ENCODE data around the gene CATSPER3. TPM values are rescaled to one million over a fixed set of nuclear protein-coding genes. Genes with fewer than 3 reads are reported as not detected.

The CATSPER3 gene
- total and polyA plus RNA-seq, 2 of the 13 experiments (the other 11 are each of a cell fraction or from before 2014, with no cell fraction given), result 0.33 to 0.37 TPM

DNA sequence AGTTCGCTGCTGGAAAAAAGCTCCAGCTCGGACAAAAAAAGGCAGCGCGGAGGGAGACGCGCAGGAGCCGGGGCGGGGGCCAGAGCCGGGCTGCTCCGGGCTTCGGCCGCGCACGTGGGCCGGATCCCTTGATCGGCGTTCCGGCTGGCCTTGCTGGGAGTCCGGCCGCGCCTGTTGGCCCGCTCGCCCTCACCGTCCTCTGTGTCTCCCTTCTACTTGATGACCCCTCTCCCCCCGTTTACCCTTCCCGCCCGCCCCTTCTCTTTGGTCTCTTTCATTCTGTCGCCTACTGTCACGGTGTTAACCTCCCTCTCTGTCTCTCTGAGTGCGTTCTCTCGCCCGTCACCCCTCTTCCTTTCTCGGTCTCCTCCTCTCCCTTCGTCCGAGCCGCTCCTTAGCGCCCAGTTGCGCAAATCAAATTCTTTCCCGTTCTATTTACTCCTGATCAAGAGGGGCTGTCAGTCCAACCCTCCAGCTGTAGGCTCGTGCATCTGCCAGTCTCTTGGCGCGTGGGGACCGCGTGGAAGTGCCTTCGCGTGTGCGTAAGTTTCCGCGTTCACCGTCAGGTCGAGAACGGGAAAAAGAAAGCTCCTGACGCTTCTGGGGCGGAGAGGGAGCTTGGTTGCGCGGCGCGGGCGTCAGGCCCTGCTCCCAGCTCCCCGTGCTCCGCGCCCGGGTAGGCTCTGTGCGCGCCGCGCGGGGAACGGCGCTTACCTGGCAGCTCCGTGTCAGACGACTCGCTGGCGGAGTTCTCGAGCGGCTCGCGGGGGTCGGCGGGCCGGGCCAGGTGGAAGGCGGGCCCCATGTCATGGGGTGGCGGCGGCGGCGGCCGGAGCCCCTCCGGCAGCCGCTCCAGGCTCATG lies 65.5 kb downstream of the CATSPER3 start (continued):
- TF ChIP-seq NFAT5 (CRISPR knock-in tag; IDR thresholded peaks at IDR 0.05) (no peak), MAFF (IDR thresholded peaks at IDR 0.05; ENCODE audit: low read depth, low read length) (no peak), SAP130 (CRISPR knock-in tag; IDR thresholded peaks at IDR 0.05; ENCODE audit: low read depth) (peak; percentile 60), SNAI1 (CRISPR knock-in tag; IDR thresholded peaks at IDR 0.05; ENCODE audit: borderline replicate concordance) (no peak), LRRFIP1 (CRISPR knock-in tag; conservative IDR thresholded peaks at IDR 0.05) (no peak), PITX1 (CRISPR knock-in tag; IDR thresholded peaks at IDR 0.05) (no peak), ZNF256 (CRISPR knock-in tag; conservative IDR thresholded peaks at IDR 0.05) (no peak), ZBTB7A (CRISPR knock-in tag; IDR thresholded peaks at IDR 0.05) (no peak), GZF1 (CRISPR knock-in tag; IDR thresholded peaks at IDR 0.05) (no peak), KMT2A (CRISPR knock-in tag; IDR thresholded peaks at IDR 0.05) (peak; percentile 81), ZNF546 (CRISPR knock-in tag; conservative IDR thresholded peaks at IDR 0.05) (no peak), EHMT2 (IDR thresholded peaks at IDR 0.05; ENCODE audit: borderline replicate concordance, low read depth, low read length) (no peak), SNAPC2 (CRISPR knock-in tag; IDR thresholded peaks at IDR 0.05) (no peak), KAT7 (CRISPR knock-in tag; IDR thresholded peaks at IDR 0.05; ENCODE audit: borderline replicate concordance) (peak; percentile 50; the same call in 1 of the 2 replicates), NFYC (CRISPR knock-in tag; IDR thresholded peaks at IDR 0.05) (no peak), ZNF616 (CRISPR knock-in tag; IDR thresholded peaks at IDR 0.05; ENCODE audit: low read depth) (0 out of 2 replicates have a peak, but pooled peaks have one; percentile 46)
- TF ChIP-seq, protein P1, sequence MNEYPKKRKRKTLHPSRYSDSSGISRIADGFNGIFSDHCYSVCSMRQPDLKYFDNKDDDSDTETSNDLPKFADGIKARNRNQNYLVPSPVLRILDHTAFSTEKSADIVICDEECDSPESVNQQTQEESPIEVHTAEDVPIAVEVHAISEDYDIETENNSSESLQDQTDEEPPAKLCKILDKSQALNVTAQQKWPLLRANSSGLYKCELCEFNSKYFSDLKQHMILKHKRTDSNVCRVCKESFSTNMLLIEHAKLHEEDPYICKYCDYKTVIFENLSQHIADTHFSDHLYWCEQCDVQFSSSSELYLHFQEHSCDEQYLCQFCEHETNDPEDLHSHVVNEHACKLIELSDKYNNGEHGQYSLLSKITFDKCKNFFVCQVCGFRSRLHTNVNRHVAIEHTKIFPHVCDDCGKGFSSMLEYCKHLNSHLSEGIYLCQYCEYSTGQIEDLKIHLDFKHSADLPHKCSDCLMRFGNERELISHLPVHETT (CRISPR knock-in tag; conservative IDR thresholded peaks at IDR 0.05), result no peak
- TF ChIP-seq, protein P2, sequence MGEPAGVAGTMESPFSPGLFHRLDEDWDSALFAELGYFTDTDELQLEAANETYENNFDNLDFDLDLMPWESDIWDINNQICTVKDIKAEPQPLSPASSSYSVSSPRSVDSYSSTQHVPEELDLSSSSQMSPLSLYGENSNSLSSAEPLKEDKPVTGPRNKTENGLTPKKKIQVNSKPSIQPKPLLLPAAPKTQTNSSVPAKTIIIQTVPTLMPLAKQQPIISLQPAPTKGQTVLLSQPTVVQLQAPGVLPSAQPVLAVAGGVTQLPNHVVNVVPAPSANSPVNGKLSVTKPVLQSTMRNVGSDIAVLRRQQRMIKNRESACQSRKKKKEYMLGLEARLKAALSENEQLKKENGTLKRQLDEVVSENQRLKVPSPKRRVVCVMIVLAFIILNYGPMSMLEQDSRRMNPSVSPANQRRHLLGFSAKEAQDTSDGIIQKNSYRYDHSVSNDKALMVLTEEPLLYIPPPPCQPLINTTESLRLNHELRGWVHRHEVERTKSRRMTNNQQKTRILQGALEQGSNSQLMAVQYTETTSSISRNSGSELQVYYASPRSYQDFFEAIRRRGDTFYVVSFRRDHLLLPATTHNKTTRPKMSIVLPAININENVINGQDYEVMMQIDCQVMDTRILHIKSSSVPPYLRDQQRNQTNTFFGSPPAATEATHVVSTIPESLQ (CRISPR knock-in tag; conservative IDR thresholded peaks at IDR 0.05), result no peak
- TF ChIP-seq, protein P3, sequence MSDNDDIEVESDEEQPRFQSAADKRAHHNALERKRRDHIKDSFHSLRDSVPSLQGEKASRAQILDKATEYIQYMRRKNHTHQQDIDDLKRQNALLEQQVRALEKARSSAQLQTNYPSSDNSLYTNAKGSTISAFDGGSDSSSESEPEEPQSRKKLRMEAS (IDR thresholded peaks at IDR 0.05), result peak; percentile 66
